ENCODE results near the gene GNAQ.

The GNAQ gene

GRCh38 chr9:77793849-77794248 lies 237.8 kb downstream of the GNAQ start:
- Histone ChIP-seq H3K36me3 (ENCODE audit: insufficient read depth, low read length) (0 out of 2 replicates have a peak, but pooled peaks cover 6% of the 10 kb centered on the region), H2AFZ (ENCODE audit: low read length, unreplicated experiment) (no peak overlapping the region), H3K27ac (ENCODE audit: low read depth, low read length) (peak overlapping the region; percentile 17; the same call in 1 of the 2 replicates), H3K4me3 (ENCODE audit: low read depth, low read length) (peak overlapping the region; percentile 16; the same call in 1 of the 2 replicates), H3K27me3 (ENCODE audit: insufficient read depth, low read length) (no peaks in the 10 kb centered on the region), H3K4me1 (ENCODE audit: control insufficient read depth, insufficient read depth, low read length, unreplicated experiment) (peaks cover 19% of the 10 kb centered on the region), H3K79me2 (ENCODE audit: control insufficient read depth, insufficient read depth, low read length, unreplicated experiment) (peaks cover 15% of the 10 kb centered on the region)

GRCh38 chr9:77789891-77790290 lies 241.7 kb downstream of the GNAQ start:
- Histone ChIP-seq H3K36me3 (ENCODE audit: insufficient read depth, low read length) (0 out of 2 replicates have a peak, but pooled peaks cover 2% of the 10 kb centered on the region), H2AFZ (ENCODE audit: low read length, unreplicated experiment) (no peak overlapping the region), H3K79me2 (ENCODE audit: control insufficient read depth, insufficient read depth, low read length, unreplicated experiment) (no peaks in the 10 kb centered on the region), H3K27ac (ENCODE audit: low read depth, low read length) (no peak overlapping the region), H3K27me3 (ENCODE audit: insufficient read depth, low read length) (no peaks in the 10 kb centered on the region), H3K4me1 (ENCODE audit: control insufficient read depth, insufficient read depth, low read length, unreplicated experiment) (peaks cover 9% of the 10 kb centered on the region), H3K4me3 (ENCODE audit: low read depth, low read length) (no peak overlapping the region)

DNA sequence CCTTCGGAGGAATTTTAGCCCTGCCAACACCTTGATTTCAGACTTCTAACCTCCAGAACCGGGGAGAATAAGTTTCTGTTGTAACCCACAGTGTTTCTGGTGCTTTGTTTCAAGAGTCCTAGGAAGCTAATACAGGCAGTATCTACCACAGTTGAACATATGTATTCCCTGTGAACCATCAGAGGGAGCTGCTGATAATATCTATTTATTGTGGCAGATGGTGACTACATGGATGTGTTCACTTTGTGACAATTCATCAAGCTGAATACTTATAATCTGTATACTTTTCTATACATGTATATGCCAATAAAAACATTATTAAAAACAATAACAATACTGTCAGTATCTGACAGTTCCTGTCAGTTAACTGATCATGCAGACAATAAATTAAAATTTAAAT lies 246.3 kb downstream of the GNAQ start:
- H3K4me3 ChIP-seq (ENCODE audit: low read depth, low read length): no peak overlapping the region
- H3K4me1 ChIP-seq (ENCODE audit: control insufficient read depth, insufficient read depth, low read length, unreplicated experiment): no peaks in the 10 kb centered on the region
- peaks cover 2% of the 10 kb centered on the region for H3K79me2 ChIP-seq (ENCODE audit: control insufficient read depth, insufficient read depth, low read length, unreplicated experiment)
- no peak overlapping the region for H2AFZ ChIP-seq (ENCODE audit: low read length, unreplicated experiment)
- H3K27me3 ChIP-seq (ENCODE audit: insufficient read depth, low read length): no peaks in the 10 kb centered on the region
- H3K36me3 ChIP-seq (ENCODE audit: insufficient read depth, low read length): peaks cover 11% of the 10 kb centered on the region
- no peak overlapping the region for H3K27ac ChIP-seq (ENCODE audit: low read depth, low read length)

DNA sequence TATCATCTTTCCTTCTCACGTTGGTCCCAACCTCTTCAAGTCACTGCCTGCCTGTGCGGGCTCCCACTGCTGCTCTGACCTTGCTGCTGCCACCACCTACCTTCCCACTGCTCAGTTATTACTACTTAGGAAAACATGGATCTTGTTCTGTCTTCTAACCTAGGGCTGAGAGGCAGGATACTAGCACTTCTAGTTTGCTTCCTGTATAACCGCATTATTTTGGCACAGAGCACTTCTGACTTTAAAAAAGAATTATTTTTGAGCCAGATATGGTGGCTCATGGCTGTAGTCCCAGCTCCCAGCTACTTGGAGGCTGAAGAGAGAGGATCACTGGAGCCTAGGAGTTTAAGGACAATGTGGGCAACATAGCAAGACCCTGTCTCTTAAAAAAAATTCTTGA lies 248.1 kb downstream of the GNAQ start:
- H3K79me2 ChIP-seq (ENCODE audit: control insufficient read depth, insufficient read depth, low read length, unreplicated experiment): peaks cover 7% of the 10 kb centered on the region
- no peak overlapping the region for H3K27ac ChIP-seq (ENCODE audit: low read depth, low read length)
- H3K4me3 ChIP-seq (ENCODE audit: low read depth, low read length): no peak overlapping the region
- H3K4me1 ChIP-seq (ENCODE audit: control insufficient read depth, insufficient read depth, low read length, unreplicated experiment): no peaks in the 10 kb centered on the region
- no peaks in the 10 kb centered on the region for H3K27me3 ChIP-seq (ENCODE audit: insufficient read depth, low read length)
- H2AFZ ChIP-seq (ENCODE audit: low read length, unreplicated experiment): no peak overlapping the region
- peaks cover 19% of the 10 kb centered on the region for H3K36me3 ChIP-seq (ENCODE audit: insufficient read depth, low read length)

DNA sequence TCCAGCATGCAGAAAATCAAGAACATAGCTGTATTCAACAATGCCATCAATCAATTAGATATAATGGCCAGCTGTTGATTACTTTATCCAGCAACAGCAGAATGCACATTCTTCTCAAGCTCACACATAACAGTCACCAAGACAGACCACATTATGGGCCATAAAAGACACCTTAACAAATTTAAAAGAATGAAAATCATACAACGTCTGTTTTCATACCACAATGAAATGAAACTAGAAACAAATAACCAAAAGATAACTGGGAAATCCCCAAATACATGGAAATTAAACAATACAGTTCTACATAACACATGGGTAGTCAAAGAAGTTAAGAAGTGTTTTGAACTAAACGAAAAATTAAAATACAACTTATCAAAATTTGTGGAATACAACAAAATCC lies 252.6 kb downstream of the GNAQ start:
- Histone ChIP-seq H3K4me3 (ENCODE audit: low read depth, low read length) (no peak overlapping the region), H3K79me2 (ENCODE audit: control insufficient read depth, insufficient read depth, low read length, unreplicated experiment) (peaks cover 10% of the 10 kb centered on the region), H3K27ac (ENCODE audit: low read depth, low read length) (no peak overlapping the region)

GRCh38 chr9:77773381-77773780 lies 258.2 kb downstream of the GNAQ start:
- Histone ChIP-seq H2AFZ (ENCODE audit: low read length, unreplicated experiment) (no peak overlapping the region), H3K79me2 (ENCODE audit: control insufficient read depth, insufficient read depth, low read length, unreplicated experiment) (peaks cover 3% of the 10 kb centered on the region), H3K27me3 (ENCODE audit: insufficient read depth, low read length) (no peaks in the 10 kb centered on the region), H3K36me3 (ENCODE audit: insufficient read depth, low read length) (peaks cover 23% of the 10 kb centered on the region), H3K4me3 (ENCODE audit: low read depth, low read length) (no peak overlapping the region), H3K27ac (ENCODE audit: low read depth, low read length) (no peak overlapping the region), H3K4me1 (ENCODE audit: control insufficient read depth, insufficient read depth, low read length, unreplicated experiment) (no peaks in the 10 kb centered on the region)

More for the DNA sequence above, 252.6 kb downstream of the GNAQ start:
- H3K36me3 ChIP-seq (ENCODE audit: insufficient read depth, low read length): peaks cover 43% of the 10 kb centered on the region
- no peak overlapping the region for H2AFZ ChIP-seq (ENCODE audit: low read length, unreplicated experiment)
- H3K27me3 ChIP-seq (ENCODE audit: insufficient read depth, low read length): no peaks in the 10 kb centered on the region
- H3K4me1 ChIP-seq (ENCODE audit: control insufficient read depth, insufficient read depth, low read length, unreplicated experiment): no peaks in the 10 kb centered on the region

DNA sequence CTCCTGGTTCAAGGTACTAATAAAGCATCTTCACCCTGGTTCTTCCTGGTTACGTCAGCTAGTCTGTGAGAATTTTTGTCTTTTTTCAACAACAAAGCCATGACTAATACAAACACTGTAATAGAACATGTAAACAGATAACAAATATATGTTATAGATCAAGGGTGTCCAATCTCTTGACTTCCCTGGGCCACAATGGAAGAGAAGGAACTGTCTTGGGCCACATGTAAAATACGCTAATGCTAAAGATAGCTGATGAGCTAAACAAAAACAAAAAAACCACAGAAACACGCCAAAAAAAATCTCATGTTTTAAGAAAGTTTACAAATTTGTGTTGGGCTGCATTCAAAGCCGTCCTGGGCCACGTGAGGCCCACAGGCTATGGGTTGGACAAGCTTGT lies 259.0 kb downstream of the GNAQ start:
- no peaks in the 10 kb centered on the region for H3K27me3 ChIP-seq (ENCODE audit: insufficient read depth, low read length)
- H3K79me2 ChIP-seq (ENCODE audit: control insufficient read depth, insufficient read depth, low read length, unreplicated experiment): no peaks in the 10 kb centered on the region
- peaks cover 17% of the 10 kb centered on the region; the same call in 1 of the 2 replicates for H3K36me3 ChIP-seq (ENCODE audit: insufficient read depth, low read length)
- H3K4me1 ChIP-seq (ENCODE audit: control insufficient read depth, insufficient read depth, low read length, unreplicated experiment): no peaks in the 10 kb centered on the region
- no peak overlapping the region for H2AFZ ChIP-seq (ENCODE audit: low read length, unreplicated experiment)
- no peak overlapping the region for H3K4me3 ChIP-seq (ENCODE audit: low read depth, low read length)
- H3K27ac ChIP-seq (ENCODE audit: low read depth, low read length): no peak overlapping the region

DNA sequence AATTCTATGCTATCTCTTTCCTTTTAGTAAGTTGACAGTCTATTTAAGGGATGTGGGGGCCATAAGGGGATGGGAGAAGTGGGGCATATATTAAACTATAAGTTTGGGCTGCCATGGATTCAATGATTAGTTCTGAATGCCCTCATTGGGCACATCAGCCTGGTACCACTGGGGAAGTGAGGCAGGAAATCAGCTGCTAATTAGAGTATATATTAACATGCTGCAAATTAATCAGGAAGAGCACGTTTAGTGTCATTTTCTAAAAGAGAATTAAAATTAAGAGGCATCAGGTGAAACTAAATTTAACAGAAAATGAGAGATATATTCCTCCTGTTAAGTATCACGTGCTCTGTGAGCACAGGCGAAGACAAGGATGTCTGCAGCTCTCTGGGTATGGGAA lies 260.4 kb downstream of the GNAQ start:
- Histone ChIP-seq H3K79me2 (ENCODE audit: control insufficient read depth, insufficient read depth, low read length, unreplicated experiment) (no peaks in the 10 kb centered on the region), H2AFZ (ENCODE audit: low read length, unreplicated experiment) (no peak overlapping the region), H3K4me3 (ENCODE audit: low read depth, low read length) (no peak overlapping the region), H3K27ac (ENCODE audit: low read depth, low read length) (no peak overlapping the region), H3K27me3 (ENCODE audit: insufficient read depth, low read length) (no peaks in the 10 kb centered on the region), H3K36me3 (ENCODE audit: insufficient read depth, low read length) (0 out of 2 replicates have a peak, but pooled peaks cover 3% of the 10 kb centered on the region), H3K4me1 (ENCODE audit: control insufficient read depth, insufficient read depth, low read length, unreplicated experiment) (no peaks in the 10 kb centered on the region)

GRCh38 chr9:77770340-77770739 lies 261.3 kb downstream of the GNAQ start:
- no peaks in the 10 kb centered on the region for H3K27me3 ChIP-seq (ENCODE audit: insufficient read depth, low read length)

DNA sequence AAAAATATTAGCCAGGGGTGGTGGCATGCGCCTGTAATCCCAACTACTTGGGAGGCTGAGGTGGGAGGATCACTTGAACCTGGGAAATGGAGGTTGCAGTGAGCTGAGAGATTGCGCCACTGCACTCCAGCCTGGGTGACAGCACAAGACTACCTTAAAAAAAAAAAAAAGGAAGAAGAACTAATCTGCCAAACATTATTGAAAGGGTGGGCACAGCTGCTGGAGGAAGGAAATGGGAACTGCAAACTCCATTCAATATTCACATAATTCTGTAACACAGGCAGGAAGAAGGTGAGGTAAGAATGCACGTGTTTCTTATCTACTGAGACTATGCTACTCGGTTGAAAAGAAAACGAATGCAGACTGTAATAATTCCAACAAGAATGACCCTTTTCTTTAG lies 262.4 kb downstream of the GNAQ start:
- H3K4me1 ChIP-seq (ENCODE audit: control insufficient read depth, insufficient read depth, low read length, unreplicated experiment): no peaks in the 10 kb centered on the region
- H3K27me3 ChIP-seq (ENCODE audit: insufficient read depth, low read length): no peaks in the 10 kb centered on the region
- no peaks in the 10 kb centered on the region for H3K36me3 ChIP-seq (ENCODE audit: insufficient read depth, low read length)
- no peak overlapping the region for H3K4me3 ChIP-seq (ENCODE audit: low read depth, low read length)
- H2AFZ ChIP-seq (ENCODE audit: low read length, unreplicated experiment): no peak overlapping the region
- H3K27ac ChIP-seq (ENCODE audit: low read depth, low read length): no peak overlapping the region
- no peaks in the 10 kb centered on the region for H3K79me2 ChIP-seq (ENCODE audit: control insufficient read depth, insufficient read depth, low read length, unreplicated experiment)

More at GRCh38 chr9:77770340-77770739, 261.3 kb downstream of the GNAQ start:
- Histone ChIP-seq H3K27ac (ENCODE audit: low read depth, low read length) (no peak overlapping the region), H3K36me3 (ENCODE audit: insufficient read depth, low read length) (no peaks in the 10 kb centered on the region), H3K79me2 (ENCODE audit: control insufficient read depth, insufficient read depth, low read length, unreplicated experiment) (no peaks in the 10 kb centered on the region), H2AFZ (ENCODE audit: low read length, unreplicated experiment) (no peak overlapping the region), H3K4me3 (ENCODE audit: low read depth, low read length) (no peak overlapping the region), H3K4me1 (ENCODE audit: control insufficient read depth, insufficient read depth, low read length, unreplicated experiment) (no peaks in the 10 kb centered on the region)

DNA sequence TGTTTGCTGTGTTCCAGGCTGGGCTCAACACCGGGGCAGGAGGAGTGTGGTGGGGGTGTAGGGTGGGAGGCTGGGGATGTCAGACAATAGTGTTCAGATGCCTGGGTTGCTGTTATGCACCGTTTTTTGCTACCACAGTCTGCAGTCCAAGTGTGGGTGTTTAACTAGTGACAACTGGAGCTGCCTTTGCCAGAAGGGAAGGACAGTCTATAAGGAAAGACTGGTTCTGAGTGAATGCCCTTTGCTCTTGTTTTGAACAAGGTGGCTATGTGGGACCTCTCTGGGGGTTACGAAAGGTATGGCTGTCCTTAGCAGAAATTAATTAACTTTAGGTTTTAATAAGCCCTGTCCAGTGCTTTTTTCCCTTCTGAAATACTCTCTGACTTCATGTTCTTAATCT lies 265.0 kb downstream of the GNAQ start:
- H2AFZ ChIP-seq (ENCODE audit: low read length, unreplicated experiment): no peak overlapping the region
- H3K36me3 ChIP-seq (ENCODE audit: insufficient read depth, low read length): no peaks in the 10 kb centered on the region
- no peak overlapping the region for H3K4me3 ChIP-seq (ENCODE audit: low read depth, low read length)
- H3K27me3 ChIP-seq (ENCODE audit: insufficient read depth, low read length): no peaks in the 10 kb centered on the region
- no peaks in the 10 kb centered on the region for H3K79me2 ChIP-seq (ENCODE audit: control insufficient read depth, insufficient read depth, low read length, unreplicated experiment)
- no peak overlapping the region for H3K27ac ChIP-seq (ENCODE audit: low read depth, low read length)
- H3K4me1 ChIP-seq (ENCODE audit: control insufficient read depth, insufficient read depth, low read length, unreplicated experiment): no peaks in the 10 kb centered on the region

Measured in ACC112 (cell line).